EL (cell line): ENCODE results near the gene ZP3.
A peak's percentile ranks its signal among the peaks of the same experiment; 100 is the strongest.
"Not testable (repeated sequence)": the region's sequence is repeated elsewhere in the genome, so short reads cannot be mapped to it uniquely, and the experiment has no call there.

Experiments used
- DNase-seq: peaks from one replicate; pipeline ENCODE4 v3.0.0-alpha.2; 2016

The ZP3 gene

DNA sequence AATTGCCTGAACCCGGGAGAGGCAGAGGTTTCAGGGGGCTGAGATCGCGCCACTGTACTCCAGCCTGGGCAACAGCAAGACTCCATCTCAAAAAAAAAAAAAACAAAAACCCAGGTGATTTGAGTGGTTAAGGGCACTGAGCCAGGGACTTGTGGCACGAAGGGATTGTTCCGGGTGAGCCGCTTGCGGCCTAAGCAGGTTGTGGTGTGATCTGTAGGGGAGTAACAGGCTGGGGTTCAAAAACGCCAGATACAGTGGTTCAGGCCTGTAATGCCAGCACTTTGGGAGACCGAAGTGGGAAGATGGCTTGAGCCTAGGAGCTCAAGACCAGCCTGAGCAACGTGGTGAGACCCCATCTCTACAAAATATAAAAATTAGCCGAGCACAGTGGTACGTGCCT, 19.1 kb downstream of the ZP3 start:
- not testable (repeated sequence) for DNase-seq

DNA sequence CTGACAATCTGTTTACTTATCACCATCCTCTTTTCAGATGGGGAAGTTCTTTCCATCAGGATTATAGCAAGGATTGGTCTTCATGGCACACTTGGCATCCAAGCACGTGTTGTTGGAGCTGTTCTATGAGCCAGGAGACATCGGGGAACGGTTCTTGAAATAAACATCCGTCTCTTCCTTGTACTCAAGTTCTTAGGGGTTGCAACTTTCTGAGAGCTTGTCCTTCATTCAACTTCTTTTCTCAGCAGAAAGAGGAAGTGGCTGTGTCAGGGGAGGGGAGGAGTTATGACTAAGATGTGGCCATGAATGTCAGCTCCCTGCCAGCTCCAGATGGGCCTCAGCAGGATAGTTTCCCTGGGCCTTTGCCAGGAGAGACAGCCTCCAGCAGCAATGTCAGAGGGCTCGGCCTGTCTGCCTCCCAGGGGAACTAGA, 20.8 kb downstream of the ZP3 start:
- DNase-seq: peak; percentile 77

DNA sequence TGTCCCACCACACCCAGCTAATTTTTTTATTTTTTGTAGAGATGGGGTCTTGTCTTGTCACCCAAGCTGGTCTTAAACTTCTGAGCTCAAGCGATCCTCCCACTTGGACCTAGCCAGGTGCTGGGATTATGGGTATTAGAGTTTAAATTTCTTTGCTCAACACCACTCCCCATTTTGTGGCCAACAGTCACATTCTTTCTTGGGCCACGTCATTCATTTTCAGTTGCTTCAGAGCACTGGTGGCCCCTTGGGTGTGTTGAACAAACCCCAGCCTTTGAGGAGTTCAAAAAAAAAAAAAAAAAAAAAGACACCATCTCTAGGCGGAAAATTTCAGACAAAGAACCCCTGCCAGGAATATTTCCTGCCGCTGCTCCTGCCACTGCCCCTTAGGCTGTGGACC, 32.3 kb downstream of the ZP3 start:
- not testable (repeated sequence) for DNase-seq

DNA sequence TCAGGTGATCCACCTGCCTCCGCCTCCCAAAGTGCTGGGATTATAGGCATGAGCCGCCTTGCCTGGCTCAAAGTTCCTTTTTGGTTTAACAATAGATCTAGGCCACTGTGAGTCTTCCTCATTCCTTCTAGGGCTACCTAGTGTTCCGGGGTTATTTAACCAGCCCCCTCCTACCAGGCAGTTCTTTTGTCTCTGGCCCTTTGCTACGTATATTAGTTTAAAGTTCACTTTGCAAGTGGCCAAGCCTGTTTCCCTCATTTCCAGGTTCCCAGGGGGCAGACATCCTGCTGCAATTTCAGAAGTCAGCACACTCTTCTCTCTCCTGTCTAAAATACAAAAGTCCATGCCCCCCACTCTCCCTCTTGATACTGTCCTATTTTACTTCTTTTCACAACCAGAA, 33.8 kb downstream of the ZP3 start:
- not testable (repeated sequence) for DNase-seq

DNA sequence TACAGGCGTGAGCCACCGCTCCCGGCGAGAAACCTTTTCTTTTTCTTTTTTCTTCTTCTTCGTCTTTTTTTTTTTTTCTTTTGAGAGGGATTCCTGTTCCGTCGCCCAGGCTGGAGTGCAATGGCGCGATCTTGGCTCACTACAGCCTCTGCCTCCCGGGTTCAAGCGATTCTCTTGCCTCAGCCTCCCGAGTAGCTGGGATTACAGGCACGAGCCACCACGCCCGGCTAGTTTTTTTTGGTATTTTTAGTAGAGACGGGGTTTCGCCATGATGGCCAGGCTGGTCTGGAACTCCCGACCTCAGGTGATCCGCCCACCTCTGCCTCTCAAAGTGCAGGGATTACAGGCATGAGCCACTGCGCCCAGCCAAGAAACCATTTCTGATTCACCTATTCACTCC, 36.0 kb downstream of the ZP3 start:
- DNase-seq: not testable (repeated sequence)

DNA sequence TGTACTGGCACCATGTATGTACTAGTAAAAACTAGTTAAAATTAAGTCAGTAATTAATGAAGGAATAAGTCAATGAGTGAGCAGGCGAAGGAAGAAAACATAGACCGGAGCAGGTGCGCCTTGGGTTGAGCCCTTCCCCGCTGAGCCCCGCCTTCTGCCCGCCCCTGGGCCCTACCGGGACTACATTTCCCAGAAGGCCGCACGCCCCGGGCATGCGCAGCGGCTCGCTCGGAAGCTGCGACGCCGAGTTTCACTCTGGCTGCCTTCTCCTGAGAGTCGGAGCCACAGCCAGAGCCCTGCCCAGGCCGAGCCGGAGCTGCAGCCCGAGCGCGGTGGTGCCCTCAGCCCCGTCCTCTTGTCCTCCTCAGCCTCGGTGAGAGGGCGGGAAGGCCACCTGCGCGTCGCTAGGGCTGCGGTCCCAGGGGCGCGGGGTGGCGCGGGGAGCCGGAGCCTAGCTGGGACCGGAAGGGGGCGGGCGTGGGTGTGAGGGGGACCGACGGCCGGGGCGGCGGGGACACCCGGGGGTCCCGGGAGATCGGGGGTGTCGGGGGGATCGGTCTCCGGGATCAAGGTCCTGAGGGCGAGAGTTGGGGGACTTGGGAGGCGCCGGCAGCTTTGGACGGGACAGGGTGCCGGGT, 36.8 kb downstream of the ZP3 start, which contains the start of gene DTX2:
Gene DTX2 (plus strand): TSS at position 246 of the 638 bp plus-strand sequence. CDS start 18,801 bp downstream, outside the sequence.
- not testable (repeated sequence) for DNase-seq

DNA sequence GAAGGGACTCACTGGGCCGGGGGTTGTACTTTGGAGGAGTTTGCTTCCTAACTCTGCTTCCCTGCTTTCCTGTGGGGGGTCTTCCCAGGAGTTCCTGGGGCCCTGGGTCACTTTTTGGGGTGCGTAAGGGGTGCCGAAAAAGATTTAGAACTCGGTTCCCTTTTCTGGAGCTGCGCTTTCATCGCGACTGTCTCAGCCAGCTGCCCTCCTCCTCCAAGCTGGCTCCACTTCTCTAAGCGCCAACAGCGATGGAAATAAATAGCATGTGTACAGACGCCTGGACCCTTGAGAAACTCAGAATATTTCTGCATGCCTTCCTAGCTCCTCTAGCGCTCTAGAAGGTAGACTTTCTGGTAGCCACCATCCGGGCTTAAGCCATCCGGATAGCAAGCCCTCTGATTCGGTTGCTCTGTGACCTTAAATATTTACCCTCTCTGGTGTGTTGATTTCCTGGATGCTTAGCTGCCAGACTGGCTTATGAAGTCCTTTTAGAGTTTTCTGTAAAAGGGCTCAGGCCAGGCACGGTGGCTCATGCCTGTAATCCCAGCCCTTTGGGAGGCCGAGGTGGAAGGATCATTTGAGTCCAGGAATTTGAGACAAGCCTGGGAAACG, 37.6 kb downstream of the ZP3 start:
- not testable (repeated sequence) for DNase-seq

DNA sequence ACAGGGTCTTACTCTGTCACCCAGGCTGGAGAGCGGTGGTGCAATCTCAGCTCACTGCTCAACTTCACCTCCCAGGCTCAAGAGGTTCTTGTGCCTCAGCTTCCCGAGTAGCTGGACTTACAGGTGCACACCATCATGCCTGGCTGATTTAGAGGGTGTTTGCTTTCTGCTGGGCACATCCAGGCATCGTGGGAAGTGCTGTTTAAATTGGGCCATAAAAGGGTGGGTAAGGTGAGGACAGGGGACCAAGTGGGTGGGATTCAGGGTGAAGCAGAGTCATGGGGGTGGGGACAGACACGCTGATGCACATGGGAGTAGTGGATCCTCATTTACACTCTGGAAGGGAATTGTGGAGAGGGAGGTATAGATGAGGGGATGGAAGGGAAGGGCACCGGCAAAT, 40.2 kb downstream of the ZP3 start:
- not testable (repeated sequence) for DNase-seq

DNA sequence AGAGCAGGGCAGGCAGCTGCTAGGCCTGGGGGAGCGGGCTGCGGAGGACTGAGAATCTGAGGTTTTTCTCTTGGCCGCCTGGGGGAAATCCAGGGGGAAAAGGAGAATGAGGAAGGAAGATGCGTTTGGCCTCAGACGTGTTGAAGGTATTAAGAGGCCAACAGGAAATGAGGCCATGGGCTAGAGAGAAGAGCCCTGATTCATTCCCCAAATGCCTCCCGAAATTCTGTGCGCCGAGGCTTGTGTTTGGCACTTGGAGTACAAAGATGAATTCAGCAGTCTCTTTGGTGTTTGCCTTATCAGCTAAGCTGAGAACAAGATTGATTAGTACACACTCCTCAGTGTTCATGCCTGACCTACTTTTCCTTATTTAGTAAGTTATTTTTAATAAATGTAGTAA, 41.2 kb downstream of the ZP3 start:
- DNase-seq: not testable (repeated sequence)

DNA sequence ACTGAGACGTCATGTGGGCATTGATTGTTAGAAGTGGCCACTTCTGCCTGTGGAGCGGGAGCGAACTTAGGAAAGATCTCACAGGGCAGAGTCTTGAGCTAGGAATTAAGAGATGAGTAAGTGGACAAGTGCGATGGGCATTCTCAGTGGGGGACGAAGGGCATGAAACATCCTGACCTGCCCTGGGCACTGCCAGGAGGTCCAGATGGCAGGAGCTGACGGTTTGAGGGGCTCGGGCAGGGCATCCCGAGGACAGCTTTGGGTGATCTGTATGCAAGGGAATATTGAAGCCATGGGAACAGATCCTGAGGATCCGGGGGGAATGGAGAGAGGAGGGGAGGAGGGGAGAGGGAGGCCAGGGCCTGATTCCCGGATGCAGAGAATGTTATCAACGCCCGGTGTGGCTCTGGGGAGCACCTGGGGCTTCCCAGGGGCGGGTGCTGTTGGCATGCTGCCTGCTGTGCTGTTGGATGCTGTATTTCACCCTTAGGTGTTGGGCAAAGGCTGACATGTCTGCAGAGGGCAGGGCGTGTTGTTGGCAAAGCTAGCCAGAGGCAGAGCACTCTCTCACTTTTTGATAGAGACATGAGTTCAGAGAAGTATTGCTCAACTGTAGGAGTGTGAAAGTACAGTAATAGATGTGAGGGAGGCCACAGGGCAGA, 43.1 kb downstream of the ZP3 start:
- not testable (repeated sequence) for DNase-seq

DNA sequence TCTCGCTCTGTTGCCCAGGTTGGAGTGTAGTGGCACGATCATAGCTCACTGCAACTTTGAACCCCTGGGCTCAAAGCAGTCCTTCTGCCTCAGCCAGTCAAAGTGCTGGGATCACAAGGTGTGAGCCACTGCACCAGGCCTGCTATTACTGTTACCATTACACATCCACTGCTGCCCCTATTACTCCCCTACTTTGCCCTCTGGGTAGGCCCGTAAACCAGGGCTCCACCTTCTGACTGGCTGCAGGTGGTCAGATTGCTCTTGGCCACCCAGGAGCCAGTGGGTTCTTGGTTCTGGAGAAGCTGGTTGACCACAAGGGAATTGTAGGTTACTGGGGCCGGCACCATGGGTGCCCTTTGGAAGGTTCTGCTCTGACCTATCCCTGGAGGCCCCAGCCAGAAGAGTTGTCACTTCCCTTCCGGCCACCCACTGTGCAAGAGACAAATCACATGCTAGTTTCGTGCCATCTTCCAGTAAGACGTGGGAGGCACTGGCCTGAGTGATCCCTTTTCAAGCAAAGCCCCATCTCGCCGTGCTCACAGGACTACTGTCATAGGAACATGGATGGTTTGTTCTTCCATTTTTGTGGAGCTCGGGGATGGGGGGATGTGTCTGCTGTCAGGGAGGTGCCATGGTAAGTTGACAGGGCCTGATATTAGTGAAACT, 46.9 kb downstream of the ZP3 start:
- DNase-seq: not testable (repeated sequence)

DNA sequence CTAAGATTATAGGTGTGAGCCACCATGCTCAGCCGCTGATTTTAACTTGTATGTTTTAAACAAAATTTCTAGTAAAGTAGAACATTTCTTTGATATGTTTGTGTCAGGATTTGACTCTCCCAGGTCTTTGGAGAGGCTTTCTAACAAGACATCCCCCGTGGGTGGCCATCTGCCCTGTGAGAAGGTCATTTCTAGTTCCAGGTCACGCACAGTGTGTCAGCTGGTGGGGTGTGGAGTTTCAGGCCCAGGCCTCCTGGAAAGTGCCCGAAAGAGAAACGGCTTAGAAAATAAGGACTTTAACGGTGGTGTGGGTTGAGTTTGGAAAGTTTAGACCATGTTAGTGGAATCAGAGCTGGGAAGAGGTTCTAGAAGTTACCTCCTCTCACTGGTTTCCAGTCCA, 48.3 kb downstream of the ZP3 start:
- DNase-seq: not testable (repeated sequence)

DNA sequence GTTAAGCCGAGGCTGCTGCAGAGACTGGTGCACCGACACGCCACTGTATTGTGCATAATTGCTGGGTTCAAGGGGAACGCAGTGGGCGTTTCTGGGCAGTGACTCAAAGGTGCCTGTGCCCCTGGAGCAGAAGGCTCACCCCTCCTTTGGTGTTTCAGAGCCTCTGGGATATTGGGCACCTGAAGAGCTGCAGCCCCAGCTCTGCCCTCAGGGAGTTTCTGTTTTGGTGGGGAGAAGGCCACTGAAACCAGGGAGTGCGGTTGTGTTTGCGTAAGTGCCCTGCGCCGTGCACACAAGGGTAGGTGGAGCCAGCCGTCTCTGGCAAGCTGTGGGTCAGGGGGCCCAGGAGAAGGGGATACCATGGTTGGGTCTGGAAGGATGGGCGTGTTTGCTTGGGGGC, 51.5 kb downstream of the ZP3 start:
- not testable (repeated sequence) for DNase-seq

DNA sequence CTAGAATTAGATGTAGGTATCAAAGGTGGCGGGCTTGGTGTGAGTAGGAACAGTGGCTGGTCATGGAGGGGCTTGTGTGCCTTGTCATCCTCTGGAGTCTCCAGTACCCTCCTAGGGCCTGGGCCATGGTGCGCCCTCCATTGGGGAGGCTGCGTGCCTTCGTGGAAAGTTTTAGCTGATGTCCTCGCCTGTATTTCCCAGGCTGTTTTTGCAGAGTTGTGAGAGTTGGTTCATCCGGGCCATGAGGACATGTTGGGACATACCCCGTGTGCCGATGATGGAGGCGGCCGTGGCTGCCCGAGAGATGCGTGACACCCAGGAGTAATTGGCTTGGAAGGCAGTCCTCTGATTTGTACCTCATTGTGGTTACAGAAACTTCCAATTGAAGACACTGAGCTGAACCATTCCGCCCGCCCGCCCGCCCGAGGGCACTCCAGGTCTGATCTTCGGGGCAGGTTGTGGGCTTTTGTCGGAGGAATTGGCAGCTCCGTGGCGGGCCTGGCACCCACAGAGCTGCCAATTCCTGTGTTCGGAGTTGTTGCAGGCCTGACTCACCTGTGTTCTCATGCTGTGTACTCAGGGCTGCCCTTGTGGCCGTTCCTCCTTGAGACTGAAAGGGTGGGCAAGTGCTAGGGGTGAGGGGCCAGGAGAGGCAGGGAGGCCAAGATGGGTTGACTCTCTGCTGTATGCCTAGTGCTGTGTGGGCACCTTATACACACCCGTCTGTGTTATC, 52.2 kb downstream of the ZP3 start:
- DNase-seq: not testable (repeated sequence)

DNA sequence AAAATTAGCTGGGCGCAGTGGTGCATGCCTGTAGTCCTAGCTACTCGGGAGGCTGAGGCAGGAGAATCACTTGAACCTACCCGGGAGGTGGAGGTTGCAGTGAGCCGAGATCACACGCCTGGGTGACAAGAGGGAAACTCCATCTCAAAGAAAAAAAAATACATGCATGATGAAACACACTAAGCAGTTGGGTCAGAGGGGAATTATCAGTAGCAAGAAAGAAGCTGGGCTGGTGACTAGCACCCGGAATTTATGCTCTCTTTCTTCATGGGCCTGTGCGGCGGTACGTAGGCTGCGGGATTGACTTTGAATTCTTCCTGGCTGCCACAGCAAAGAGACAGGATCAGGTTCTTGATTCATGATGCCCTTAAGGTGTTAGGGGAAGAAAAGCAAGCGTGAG, 54.9 kb downstream of the ZP3 start:
- not testable (repeated sequence) for DNase-seq

DNA sequence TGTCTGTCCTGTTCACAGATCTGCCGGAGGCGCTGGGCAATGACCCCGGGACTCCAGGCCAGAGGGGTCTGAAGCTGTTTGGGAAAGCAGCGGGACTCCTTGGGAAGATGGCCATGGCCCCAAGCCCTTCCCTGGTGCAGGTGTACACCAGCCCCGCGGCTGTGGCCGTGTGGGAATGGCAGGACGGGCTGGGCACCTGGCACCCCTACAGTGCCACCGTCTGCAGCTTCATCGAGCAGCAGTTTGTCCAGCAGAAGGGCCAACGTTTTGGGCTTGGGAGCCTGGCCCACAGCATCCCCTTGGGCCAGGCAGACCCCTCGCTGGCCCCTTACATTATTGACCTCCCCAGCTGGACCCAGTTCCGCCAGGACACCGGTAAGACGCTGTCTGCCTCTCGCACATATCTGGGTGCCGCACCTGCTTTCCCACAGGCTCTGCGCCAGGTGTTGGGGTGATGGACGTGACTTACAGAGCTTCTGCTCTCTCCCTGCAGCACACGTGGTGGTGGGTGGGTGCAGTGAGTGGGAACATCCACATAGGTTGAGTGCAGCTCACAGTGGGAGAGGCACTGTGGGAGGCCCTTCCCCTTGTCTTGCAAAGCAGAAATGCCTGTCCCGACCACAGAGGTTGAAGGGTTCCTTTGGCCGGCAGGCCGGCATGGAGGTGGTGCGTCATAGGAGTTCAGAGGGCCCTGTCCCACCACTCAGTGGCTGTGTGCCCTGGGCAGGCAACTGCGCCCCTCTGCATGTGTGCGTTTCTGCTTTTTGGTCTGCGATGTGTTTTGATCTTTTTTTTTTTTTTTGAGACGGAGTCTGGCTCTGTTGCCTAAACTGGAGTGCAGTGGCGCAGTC, 55.9 kb downstream of the ZP3 start:
- DNase-seq: not testable (repeated sequence)

DNA sequence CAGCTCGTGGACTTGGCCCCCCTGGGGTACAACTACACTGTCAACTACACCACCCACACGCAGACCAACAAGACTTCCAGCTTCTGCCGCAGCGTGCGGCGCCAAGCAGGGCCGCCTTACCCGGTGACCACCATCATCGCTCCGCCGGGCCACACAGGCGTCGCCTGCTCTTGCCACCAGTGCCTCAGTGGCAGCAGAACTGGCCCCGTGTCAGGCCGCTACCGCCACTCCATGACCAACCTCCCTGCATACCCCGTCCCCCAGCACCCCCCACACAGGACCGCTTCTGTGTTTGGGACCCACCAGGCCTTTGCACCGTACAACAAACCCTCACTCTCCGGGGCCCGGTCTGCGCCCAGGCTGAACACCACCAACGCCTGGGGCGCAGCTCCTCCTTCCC, 57.9 kb downstream of the ZP3 start:
- not testable (repeated sequence) for DNase-seq

DNA sequence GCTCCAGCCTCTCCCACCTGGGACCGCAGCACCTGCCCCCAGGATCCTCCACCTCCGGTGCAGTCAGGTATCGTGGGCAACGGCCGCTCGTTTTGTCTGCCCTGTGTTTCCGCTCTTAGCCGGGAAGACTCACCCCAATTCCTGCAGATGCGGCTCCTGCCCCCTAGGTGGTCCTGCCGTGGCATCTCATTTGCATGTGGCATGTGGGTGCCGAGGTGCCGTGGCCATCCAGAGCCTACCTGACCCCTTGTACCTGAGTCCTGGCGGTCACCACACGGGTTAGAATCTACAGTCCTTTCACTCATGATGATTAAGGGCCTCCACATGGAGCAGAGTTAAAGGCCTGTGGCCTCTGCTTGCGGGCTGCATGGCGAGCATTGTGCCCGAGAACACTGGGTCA, 58.3 kb downstream of the ZP3 start:
- DNase-seq: not testable (repeated sequence)

DNA sequence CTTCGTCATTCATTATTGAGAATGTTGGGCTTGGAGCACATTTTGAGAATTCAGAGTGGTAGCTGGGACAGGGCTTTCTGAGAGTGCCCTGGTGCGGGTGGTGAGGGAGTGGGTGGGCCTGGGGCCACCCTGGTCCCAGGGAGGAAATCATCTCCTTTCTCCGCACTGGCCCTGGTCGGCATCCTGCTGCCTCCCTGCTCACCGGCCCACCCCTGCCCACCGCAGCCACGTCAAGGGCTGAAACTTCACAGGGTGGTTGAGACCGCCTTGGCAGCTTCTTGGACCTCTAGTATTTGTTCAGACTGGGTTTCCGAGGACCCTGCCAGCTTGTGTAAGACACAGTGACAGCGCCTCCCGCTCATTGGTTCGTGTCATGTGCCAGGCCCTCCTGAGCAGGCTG, 59.7 kb downstream of the ZP3 start:
- not testable (repeated sequence) for DNase-seq

DNA sequence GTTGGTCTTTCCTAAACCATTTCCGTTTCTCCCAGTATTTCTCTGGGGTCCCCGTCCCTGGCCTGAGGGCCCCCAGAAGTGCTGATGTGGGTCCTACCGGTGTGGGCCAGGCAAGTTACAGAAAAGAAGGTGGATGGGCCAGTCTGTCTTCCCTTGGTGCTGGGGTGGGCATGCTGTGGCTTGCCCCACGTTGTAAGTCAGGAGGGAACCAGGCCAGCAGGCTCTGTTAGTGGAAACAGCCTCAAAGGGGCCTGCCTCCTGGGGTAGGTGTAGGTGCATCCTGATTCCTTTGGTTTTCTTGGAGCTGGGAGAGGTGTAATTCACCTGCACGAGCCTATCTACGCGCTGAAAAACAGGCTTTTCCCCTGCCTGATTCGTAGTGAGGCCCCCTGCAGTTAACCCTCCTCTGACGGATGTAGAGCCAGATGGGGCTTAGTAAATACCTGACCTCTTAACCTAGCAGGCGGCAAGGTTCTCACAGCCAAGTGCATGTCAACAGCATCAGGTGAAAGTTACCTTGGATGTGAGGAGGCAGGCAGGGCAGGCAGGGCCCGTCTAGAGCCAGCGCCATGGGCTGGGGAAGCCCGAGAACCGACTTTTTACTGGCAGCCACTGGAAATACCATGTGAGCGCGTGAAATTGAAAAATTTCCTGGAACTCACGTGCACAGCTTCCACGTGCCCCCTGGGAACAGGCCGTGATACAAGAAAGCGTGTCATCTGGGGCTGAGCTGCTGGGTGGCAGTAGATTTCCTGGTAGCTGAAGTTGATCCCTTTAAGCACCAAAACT, 61.3 kb downstream of the ZP3 start:
- not testable (repeated sequence) for DNase-seq

DNA sequence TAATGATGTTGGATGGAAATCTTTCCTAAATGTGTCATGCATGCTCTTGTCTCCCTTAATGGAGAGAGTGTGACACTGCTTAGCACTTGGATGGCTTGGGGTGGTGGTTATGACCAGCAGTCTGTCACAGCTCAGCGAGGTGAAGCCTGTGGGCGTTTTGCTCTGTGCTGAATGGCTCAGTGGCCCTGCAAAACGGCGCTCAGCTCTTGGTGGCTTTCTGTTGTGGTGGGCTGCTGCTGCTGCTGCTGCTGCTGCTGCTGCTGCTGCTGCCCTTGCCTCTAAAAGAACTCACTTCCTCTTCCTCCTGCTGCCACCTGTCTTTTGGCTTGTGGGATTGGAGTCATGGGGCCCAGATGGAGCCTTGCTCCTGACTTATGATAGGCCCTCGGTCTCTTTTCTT, 61.9 kb downstream of the ZP3 start:
- DNase-seq: not testable (repeated sequence)
